Measurements from ENCODE around the gene FARS2. TPM values are rescaled to one million over a fixed set of nuclear protein-coding genes. Genes with fewer than 3 reads are reported as not detected.

The FARS2 gene
- total and polyA plus RNA-seq, 7 donors: 10.6 to 17.5 (median 14.4) TPM

GRCh38 chr6:5728351-5729079 is 467.2 kb downstream of the FARS2 start:
- H3K9me3 ChIP-seq: no peaks in the 10 kb centered on the region
- ATAC-seq: no peak
- 85 to 87% (median 86%) methylated on average over 16 of the region's 16 CpGs for WGBS, 3 donors
- intact Hi-C loops (cut with DNase I): no loop called here
- DNase-seq: no peak
- H3K27me3 ChIP-seq (ENCODE audit: insufficient read depth in 3 of 3, low read length in 2 of 3): no peaks in the 10 kb centered on the region
- H3K27ac ChIP-seq: no peak overlapping the region
- no peaks in the 10 kb centered on the region for H3K36me3 ChIP-seq (ENCODE audit: insufficient read depth in 1 of 2, low read depth in 1 of 2)
- H3K4me1 ChIP-seq: peaks cover 5% of the 10 kb centered on the region
- H3K4me3 ChIP-seq: no peak overlapping the region
- TF ChIP-seq CTCF (IDR thresholded peaks at IDR 0.05): no peak

- no peak for TF ChIP-seq CTCF (IDR thresholded peaks at IDR 0.05)
- DNase-seq (no peak), ATAC-seq (no peak)
- no peaks in the 10 kb centered on the region for H3K36me3 ChIP-seq (ENCODE audit: insufficient read depth in 1 of 2, low read depth in 1 of 2)
- H3K27ac ChIP-seq: no peak overlapping the region
- WGBS, 3 donors: 68 to 72% (median 69%) methylated on average over 8 of the region's 8 CpGs
- H3K4me3 ChIP-seq: no peak overlapping the region
- H3K27me3 ChIP-seq (ENCODE audit: insufficient read depth in 3 of 3, low read length in 2 of 3): no peaks in the 10 kb centered on the region
- no peaks in the 10 kb centered on the region for H3K9me3 ChIP-seq
- intact Hi-C loops (cut with DNase I): no loop called here
- H3K4me1 ChIP-seq: peaks cover 5% of the 10 kb centered on the region
Observed at GRCh38 chr6:5729080-5729434, 467.7 kb downstream of the FARS2 start.

- Histone ChIP-seq H3K4me1 (peaks cover 5% of the 10 kb centered on the region), H3K27me3 (ENCODE audit: insufficient read depth in 3 of 3, low read length in 2 of 3) (no peaks in the 10 kb centered on the region), H3K36me3 (ENCODE audit: insufficient read depth in 1 of 2, low read depth in 1 of 2) (no peaks in the 10 kb centered on the region), H3K9me3 (no peaks in the 10 kb centered on the region), H3K27ac (no peak overlapping the region), H3K4me3 (no peak overlapping the region)
- DNase-seq: no peak
- TF ChIP-seq CTCF (IDR thresholded peaks at IDR 0.05): no peak
- intact Hi-C loops (cut with DNase I): no loop called here
- no peak for ATAC-seq
- WGBS, 3 donors: 69 to 73% (median 73%) methylated on average over 4 of the region's 4 CpGs
Observed at GRCh38 chr6:5729813-5730517, 468.7 kb downstream of the FARS2 start.

GRCh38 chr6:5730585-5731263 is 469.4 kb downstream of the FARS2 start:
- TF ChIP-seq CTCF (IDR thresholded peaks at IDR 0.05): no peak
- H3K27ac ChIP-seq: no peak overlapping the region
- WGBS, 3 donors: 88 to 95% (median 91%) methylated on average over 8 of the region's 8 CpGs
- intact Hi-C loops (cut with DNase I): no loop called here
- H3K9me3 ChIP-seq: no peaks in the 10 kb centered on the region
- H3K27me3 ChIP-seq (ENCODE audit: insufficient read depth in 3 of 3, low read length in 2 of 3): no peaks in the 10 kb centered on the region
- H3K36me3 ChIP-seq (ENCODE audit: insufficient read depth in 1 of 2, low read depth in 1 of 2): no peaks in the 10 kb centered on the region
- H3K4me3 ChIP-seq: no peak overlapping the region
- ATAC-seq (peak in 2 of 4 donors; percentile 31 to 46), DNase-seq (no peak)
- H3K4me1 ChIP-seq: peaks cover 5% of the 10 kb centered on the region
